Astrocyte of the cerebellum (primary cell): ENCODE results near the gene LHX1.
A peak's percentile ranks its signal among the peaks of the same experiment; 100 is the strongest.

ENCODE experiments used
- DNase-seq: peaks from one replicate; pipeline ENCODE4 v3.0.0-alpha.2; 2011; ENCODE audit warnings: low read depth
- H3K4me3 ChIP-seq: 2 replicates; pipeline ENCODE4 v1.5.1; 2011; ENCODE audit warnings: mild to moderate bottlenecking, low read depth, low read length, moderate library complexity
- in situ Hi-C: cut with HindIII; loops from 2 replicates; pipeline ENCODE4 v1.10.0; 2017; ENCODE audit warnings: low sequenced_read_pairs
- TF ChIP-seq, protein P1 (sequence below): IDR thresholded peaks from 2 replicates; pipeline ENCODE4 v1.5.1; 2012; ENCODE audit warnings: low read length, low read depth, moderate library complexity, mild to moderate bottlenecking; ENCODE audit errors: missing control alignments

Gene LHX1

DNA sequence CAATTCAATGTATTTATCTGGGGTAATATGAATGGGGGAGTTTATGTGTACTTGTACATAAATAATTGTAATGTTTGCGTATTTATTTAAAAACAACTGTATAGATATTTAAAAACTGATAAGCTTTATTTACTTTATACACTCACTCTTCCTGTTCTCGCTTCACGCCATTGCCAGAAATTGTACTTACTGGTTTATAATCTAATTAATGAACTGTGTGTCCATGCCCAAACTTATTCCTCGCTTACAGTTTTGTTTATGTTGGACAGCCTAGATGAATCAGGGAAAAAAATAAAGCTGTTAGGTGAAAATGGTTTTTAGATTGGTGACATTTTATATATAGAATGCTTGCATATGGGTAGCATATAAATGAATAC is 42.3 kb downstream of the LHX1 start:
- in situ Hi-C loops = no loop called here
- TF ChIP-seq, protein P1, sequence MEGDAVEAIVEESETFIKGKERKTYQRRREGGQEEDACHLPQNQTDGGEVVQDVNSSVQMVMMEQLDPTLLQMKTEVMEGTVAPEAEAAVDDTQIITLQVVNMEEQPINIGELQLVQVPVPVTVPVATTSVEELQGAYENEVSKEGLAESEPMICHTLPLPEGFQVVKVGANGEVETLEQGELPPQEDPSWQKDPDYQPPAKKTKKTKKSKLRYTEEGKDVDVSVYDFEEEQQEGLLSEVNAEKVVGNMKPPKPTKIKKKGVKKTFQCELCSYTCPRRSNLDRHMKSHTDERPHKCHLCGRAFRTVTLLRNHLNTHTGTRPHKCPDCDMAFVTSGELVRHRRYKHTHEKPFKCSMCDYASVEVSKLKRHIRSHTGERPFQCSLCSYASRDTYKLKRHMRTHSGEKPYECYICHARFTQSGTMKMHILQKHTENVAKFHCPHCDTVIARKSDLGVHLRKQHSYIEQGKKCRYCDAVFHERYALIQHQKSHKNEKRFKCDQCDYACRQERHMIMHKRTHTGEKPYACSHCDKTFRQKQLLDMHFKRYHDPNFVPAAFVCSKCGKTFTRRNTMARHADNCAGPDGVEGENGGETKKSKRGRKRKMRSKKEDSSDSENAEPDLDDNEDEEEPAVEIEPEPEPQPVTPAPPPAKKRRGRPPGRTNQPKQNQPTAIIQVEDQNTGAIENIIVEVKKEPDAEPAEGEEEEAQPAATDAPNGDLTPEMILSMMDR = no peak
- DNase-seq = no peak
- H3K4me3 ChIP-seq = no peak overlapping the region

DNA sequence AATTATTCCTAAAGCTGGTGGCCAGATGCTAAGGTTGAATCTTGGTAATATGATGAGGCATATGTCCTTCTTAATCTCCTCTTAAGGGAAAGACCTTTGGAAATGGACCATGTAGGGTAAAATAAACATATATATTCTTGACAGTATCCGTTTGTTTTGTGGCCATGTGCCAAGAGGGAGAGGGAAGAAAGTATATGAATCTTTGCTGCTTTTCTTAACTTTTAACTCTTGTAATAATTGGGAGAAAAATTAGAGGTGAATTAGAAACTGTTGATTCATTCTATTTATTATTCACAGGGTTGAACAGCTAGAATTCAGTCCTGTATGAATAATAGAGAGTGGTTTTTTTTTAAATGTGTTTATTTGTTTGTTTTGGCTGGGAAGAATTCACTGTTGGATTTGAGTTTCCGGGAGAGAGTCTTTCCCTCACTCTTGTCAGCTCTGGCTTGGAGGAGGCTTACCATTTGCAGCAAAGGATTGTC is 43.0 kb downstream of the LHX1 start:
- TF ChIP-seq, protein P1 = no peak
- in situ Hi-C loops = no loop called here
- peak; percentile 11 for DNase-seq
- H3K4me3 ChIP-seq = no peak overlapping the region

DNA sequence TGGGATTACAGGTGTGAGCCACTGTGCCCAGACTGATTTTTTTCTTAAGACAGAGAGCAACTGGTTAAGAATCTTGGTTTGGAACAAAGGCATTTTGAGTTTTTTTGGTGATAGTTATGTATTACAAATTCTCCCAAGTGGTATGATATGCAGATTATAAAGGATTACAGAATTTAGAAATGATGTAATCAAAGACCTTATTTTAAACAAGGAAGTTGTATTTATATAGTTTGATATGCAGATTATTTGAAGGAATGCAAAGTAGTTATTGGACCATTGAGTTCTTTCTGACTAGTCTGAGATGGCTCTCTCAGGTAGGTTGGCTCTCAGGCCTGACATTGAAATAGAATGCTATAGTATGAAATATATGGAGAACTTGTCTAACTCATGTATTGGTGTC is 46.3 kb downstream of the LHX1 start:
- no peak overlapping the region for H3K4me3 ChIP-seq
- TF ChIP-seq, protein P1 = no peak
- in situ Hi-C loops = no loop called here
- DNase-seq = no peak

DNA sequence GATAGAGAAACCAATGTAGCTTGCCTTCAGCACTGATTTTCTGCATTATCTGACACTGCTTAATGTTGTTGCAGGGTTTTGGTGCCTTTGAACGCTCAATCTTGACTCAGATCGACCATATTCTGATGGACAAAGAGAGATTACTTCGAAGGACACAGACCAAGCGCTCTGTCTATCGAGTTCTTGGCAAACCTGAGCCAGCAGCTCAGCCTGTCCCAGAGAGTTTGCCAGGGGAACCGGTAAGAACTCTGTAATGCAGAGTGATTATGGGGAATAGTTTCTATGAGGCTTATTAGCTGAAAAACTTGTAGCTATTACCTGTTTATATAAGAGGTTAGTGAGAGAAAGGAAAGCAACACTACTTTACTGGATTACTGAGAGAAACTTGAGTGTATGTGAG is 51.9 kb downstream of the LHX1 start:
- in situ Hi-C loops = no loop called here
- H3K4me3 ChIP-seq = no peak overlapping the region
- no peak for DNase-seq
- TF ChIP-seq, protein P1 = no peak

DNA sequence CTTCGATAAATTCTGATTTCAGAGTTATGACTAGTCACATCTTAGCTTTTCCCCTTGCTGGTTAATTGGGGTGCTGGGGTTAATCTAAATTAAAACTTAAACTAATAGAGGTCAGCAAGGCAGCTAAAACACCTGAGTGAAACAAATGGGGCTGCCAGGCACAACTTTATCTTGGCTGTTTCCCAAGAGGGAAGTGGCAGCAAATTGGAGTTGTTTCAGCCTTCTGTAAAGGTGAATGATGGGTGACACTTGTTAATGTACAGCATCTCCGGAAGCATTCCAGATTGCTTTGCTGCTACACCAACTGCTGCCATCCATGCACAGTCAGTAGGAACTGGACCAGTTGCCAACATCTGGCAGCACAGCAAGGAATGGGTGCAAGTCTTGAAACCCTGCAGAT is 55.4 kb downstream of the LHX1 start:
- no peak for DNase-seq
- no peak overlapping the region for H3K4me3 ChIP-seq
- TF ChIP-seq, protein P1 = no peak
- in situ Hi-C loops = no loop called here

DNA sequence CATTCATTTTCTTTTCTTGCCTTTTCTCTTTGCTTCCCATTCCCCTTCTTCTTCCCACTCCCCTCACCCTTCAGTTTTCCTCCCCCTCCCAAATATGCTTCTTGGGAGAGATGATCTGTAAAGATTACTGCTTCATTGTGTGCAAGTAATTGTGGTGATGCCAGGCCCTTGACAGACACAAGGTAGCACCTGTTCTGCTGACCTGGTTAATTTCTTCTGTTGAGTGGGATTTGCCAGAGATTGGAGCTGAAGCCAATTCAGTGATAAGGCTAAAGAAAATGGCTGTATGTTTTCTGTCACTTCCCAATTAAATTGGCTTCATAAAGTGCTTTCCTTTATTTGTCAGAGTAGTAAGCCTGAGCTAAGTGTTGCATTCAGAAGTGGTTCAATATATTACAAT is 56.0 kb downstream of the LHX1 start:
- TF ChIP-seq, protein P1 = no peak
- in situ Hi-C loops = no loop called here

More for the DNA sequence above, 56.0 kb downstream of the LHX1 start:
- no peak overlapping the region for H3K4me3 ChIP-seq
- DNase-seq = no peak
